A549 treated with CORT108297 at 1 μM for 4 hours (cell line): ENCODE measurements around the gene PPP1R16B. TPM values are rescaled to one million over a fixed set of nuclear protein-coding genes. Genes with fewer than 3 reads are reported as not detected.

Experiments
- total RNA-seq: library from RNA; stranded (reverse); fragments of 200-300 nt; extraction: Qiagen RNA extraction; gene quantifications from 5 replicates; pipeline ENCODE4 v1.2.3, GENCODE V29; 2022

PPP1R16B gene
- total RNA-seq, result 0.12 to 0.22 TPM (median 0.14 TPM) in 5 replicates

DNA sequence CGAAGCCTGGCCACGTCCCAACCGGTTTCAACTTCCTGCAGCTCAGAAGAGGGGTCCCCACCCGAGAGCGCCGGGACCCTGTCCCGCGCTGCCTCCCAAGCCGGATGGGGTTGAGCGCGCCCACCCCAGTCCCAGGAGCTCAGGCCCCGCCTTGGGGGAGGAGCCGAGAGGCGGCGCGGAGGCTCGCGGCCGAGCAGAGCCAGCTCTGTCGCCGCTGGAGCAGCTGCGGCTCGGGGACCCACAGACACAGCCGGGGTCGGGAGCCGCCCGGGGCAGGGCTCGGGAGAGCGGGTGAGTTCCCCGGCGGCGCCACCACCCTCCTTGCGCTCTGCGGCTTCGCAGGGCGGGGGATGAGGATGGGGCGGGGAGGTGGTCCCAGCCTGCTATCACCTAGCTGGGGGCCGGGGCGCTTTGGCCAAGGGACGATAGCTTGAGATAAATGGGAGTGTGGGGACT lies at the start of gene PPP1R16B:
Gene PPP1R16B (plus strand): TSS at position 196 of the 456 bp plus-strand sequence. CDS start 30,229 bp downstream, outside the sequence.

DNA sequence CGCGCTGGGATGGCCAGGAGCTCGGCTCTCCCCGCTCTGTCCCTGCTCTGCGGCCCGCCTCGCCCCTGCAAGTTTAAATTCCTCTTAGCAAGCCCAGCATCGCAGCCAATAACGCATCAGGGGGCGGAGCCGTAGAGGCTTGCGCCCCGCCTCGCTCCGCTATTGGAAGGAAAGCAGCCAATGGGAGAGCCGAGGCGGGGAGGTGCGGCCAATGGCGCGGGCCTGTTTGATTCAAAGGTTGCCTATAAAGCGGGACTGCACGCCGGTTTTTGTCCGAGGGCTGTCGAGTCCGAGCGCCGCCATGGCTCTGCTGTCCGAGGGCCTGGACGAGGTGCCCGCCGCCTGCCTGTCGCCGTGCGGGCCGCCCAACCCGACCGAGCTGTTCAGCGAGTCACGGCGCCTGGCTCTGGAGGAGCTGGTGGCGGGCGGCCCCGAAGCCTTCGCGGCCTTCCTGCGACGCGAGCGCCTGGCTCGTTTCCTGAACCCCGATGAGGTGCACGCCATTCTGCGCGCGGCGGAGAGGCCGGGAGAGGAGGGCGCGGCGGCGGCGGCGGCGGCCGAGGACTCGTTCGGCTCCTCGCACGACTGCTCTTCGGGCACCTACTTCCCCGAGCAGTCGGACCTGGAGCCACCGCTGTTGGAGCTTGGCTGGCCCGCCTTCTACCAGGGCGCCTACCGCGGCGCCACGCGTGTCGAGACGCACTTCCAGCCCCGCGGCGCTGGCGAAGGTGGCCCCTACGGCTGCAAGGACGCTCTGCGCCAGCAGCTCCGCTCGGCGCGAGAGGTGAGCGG lies 120.8 kb downstream of the PPP1R16B start, which contains the start of gene FAM83D:
Gene FAM83D (plus strand): TSS at position 276 of the 792 bp plus-strand sequence. CDS start 26 bp downstream, at position 302.

DNA sequence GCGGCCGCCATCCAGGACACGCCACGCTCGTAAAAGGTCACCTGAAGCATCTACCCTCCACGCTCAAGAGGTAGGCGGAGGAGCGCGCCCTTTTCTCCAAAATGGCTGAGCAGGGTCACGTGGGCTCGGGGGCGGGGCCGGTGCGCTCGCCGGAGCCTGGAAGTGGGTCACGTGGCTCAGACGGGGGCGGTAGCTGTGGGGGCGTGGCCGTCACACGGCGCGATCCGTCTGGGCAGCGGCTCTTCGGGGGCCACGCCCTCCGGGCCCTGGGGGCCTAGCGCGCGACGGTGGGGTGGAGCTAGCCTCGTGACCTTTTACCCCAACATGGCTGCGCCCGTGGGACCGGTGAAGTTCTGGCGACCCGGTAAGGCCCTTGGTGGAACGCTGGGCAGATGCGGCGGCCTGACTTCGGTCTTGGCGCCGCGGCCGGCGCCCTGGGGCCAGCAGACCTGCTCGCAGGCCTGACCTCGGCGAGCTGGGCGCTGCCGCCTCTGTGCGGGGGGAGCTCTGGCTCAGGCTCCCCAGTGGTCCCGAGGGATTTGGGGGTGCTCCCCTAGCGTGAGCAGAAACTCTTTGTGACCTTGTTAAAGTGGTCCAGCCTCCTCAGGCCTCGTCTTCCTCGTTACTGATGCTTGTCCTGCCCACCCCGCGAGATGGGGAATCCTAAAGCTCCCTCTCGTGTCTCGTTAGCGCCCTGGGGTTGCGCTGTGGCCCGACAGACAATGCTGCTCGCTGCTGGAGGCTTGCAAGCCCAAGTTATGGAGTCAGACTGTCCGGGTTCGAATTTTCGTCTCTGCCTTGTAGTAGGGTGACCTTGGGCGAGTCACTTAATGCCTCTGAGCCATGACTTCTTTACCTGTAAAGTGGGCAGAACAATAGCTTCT lies 156.8 kb downstream of the PPP1R16B start, which contains the start of gene DHX35:
Gene DHX35 (plus strand): TSS at position 301 of the 884 bp plus-strand sequence. CDS start 24 bp downstream, at position 325.

Other genes starting within 250 kb of the PPP1R16B start
- gene ADIG, start 224.5 kb upstream of the PPP1R16B start, total RNA-seq, result not detected in 5 replicates
- 0.02 TPM in 1 of 5 replicates, not detected in the others for gene ARHGAP40, start 203.9 kb upstream of the PPP1R16B start, total RNA-seq
- not detected in 5 replicates for gene SLC32A1, start 81.2 kb upstream of the PPP1R16B start, total RNA-seq
- gene ACTR5, start 57.2 kb upstream of the PPP1R16B start, total RNA-seq, result 8.8 to 11.0 TPM (median 10.3 TPM) in 5 replicates
- 61.3 to 74.4 TPM (median 69.6 TPM) in 5 replicates for gene FAM83D, start 120.7 kb downstream of the PPP1R16B start, total RNA-seq
- 7.7 to 8.1 TPM (median 7.8 TPM) in 5 replicates for gene DHX35, start 156.6 kb downstream of the PPP1R16B start, total RNA-seq